ENCODE measurements around the gene STAP1. TPM values are rescaled to one million over a fixed set of nuclear protein-coding genes. Genes with fewer than 3 reads are reported as not detected.

STAP1 gene
- polyA plus RNA-seq, 1 donor (not counting 4 experiments of a cell fraction or from before 2014, with no cell fraction given) = not detected

DNA sequence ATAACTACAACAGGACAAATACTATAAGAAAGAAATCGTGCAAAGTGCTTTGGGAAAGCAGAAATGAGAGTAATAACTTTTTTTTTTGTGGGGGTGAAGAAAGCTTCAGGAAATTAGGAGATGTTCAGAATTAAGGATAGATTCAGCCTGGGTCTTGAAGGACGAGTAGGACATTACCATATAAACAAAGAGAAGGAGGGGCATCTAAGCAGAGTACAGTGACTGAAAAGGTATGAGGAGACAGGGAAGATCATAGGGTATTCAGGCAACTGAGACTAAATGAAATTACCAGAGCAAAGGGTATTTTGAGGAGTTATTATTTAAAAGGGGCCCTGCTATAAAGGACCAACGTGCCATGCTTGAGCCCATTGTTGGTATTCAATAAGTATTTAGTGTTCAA lies 3.1 kb upstream of the STAP1 start:
- Histone ChIP-seq H3K27ac (ENCODE audit: control insufficient read depth, insufficient read depth, low read length) (no peak overlapping the region), H3K27me3 (ENCODE audit: control insufficient read depth, extremely low read depth, insufficient read depth, low read length) (no peaks in the 10 kb centered on the region), H3K9ac (ENCODE audit: control insufficient read depth, extremely low read depth, insufficient read depth, low read length) (no peak overlapping the region), H3K4me2 (ENCODE audit: control insufficient read depth, extremely low read depth, insufficient read depth, low read depth, low read length) (no peak overlapping the region), H3K36me3 (ENCODE audit: control insufficient read depth in 2 of 2, extremely low read depth in 1 of 2, insufficient read depth in 2 of 2, low read length in 2 of 2) (no peaks in the 10 kb centered on the region), H2AFZ (ENCODE audit: control insufficient read depth, low read length) (no peak overlapping the region), H4K20me1 (ENCODE audit: control insufficient read depth, extremely low read depth, insufficient read depth, low read length) (no peaks in the 10 kb centered on the region), H3K79me2 (ENCODE audit: control insufficient read depth, insufficient read depth, low read length) (no peaks in the 10 kb centered on the region), H3K9me1 (ENCODE audit: control insufficient read depth, extremely low read depth, insufficient read depth, low read length) (no peaks in the 10 kb centered on the region), H3K4me3 (ENCODE audit: control insufficient read depth in 2 of 3, extremely low read depth in 1 of 3, insufficient read depth in 2 of 3, low read depth in 1 of 3, low read length in 3 of 3) (no peak overlapping the region), H3K9me3 (ENCODE audit: control insufficient read depth, low read depth, low read length) (no peaks in the 10 kb centered on the region), H3K4me1 (ENCODE audit: control insufficient read depth, extremely low read depth, insufficient read depth, low read length) (no peaks in the 10 kb centered on the region)
- TF ChIP-seq, protein P1, sequence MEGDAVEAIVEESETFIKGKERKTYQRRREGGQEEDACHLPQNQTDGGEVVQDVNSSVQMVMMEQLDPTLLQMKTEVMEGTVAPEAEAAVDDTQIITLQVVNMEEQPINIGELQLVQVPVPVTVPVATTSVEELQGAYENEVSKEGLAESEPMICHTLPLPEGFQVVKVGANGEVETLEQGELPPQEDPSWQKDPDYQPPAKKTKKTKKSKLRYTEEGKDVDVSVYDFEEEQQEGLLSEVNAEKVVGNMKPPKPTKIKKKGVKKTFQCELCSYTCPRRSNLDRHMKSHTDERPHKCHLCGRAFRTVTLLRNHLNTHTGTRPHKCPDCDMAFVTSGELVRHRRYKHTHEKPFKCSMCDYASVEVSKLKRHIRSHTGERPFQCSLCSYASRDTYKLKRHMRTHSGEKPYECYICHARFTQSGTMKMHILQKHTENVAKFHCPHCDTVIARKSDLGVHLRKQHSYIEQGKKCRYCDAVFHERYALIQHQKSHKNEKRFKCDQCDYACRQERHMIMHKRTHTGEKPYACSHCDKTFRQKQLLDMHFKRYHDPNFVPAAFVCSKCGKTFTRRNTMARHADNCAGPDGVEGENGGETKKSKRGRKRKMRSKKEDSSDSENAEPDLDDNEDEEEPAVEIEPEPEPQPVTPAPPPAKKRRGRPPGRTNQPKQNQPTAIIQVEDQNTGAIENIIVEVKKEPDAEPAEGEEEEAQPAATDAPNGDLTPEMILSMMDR (optimal IDR thresholded peaks at IDR 0.05 in 1 of 3, IDR thresholded peaks at IDR 0.05 in 1 of 3, conservative IDR thresholded peaks at IDR 0.05 in 1 of 3; ENCODE audit: extremely low read depth in 1 of 3, insufficient read depth in 2 of 3, low read length in 3 of 3) = no peak
- no peak for TF ChIP-seq EZH2 (IDR thresholded peaks at IDR 0.05; ENCODE audit: low read length)
- DNase-seq (ENCODE audit: low read depth, low spot score) = no peak
- no peak for FAIRE-seq
- dilution Hi-C loops (cut with MboI; ENCODE audit: extremely low pct_ligation_motif_present, low sequenced_read_pairs) = no loop called here

DNA sequence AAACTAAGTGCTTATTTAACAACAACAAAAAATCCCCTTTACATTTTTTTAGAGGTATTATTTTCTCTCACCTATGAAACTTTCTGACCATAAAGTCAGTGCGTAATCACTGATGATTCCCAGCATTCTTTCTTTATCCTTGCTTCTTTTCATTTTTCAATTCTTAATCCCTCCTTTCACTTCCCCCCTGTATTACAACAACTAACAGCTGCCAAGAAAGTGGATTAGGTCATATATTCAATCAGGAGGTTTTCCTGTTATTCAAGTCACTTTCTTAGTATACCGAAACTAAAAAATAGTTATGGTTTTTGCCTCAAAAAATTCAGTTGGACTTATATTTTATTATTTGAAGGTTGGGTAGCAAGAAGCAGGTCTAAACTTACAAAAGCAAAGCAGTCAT lies 2.1 kb upstream of the STAP1 start:
- TF ChIP-seq, protein P1 (optimal IDR thresholded peaks at IDR 0.05 in 1 of 3, IDR thresholded peaks at IDR 0.05 in 1 of 3, conservative IDR thresholded peaks at IDR 0.05 in 1 of 3; ENCODE audit: extremely low read depth in 1 of 3, insufficient read depth in 2 of 3, low read length in 3 of 3) = no peak
- no peak for TF ChIP-seq EZH2 (IDR thresholded peaks at IDR 0.05; ENCODE audit: low read length)
- FAIRE-seq (no peak), DNase-seq (ENCODE audit: low read depth, low spot score) (no peak)
- Histone ChIP-seq H3K9ac (ENCODE audit: control insufficient read depth, extremely low read depth, insufficient read depth, low read length) (no peak overlapping the region), H3K4me2 (ENCODE audit: control insufficient read depth, extremely low read depth, insufficient read depth, low read depth, low read length) (no peak overlapping the region), H3K9me3 (ENCODE audit: control insufficient read depth, low read depth, low read length) (no peaks in the 10 kb centered on the region), H3K4me3 (ENCODE audit: control insufficient read depth in 2 of 3, extremely low read depth in 1 of 3, insufficient read depth in 2 of 3, low read depth in 1 of 3, low read length in 3 of 3) (no peak overlapping the region), H3K79me2 (ENCODE audit: control insufficient read depth, insufficient read depth, low read length) (no peaks in the 10 kb centered on the region), H3K9me1 (ENCODE audit: control insufficient read depth, extremely low read depth, insufficient read depth, low read length) (no peaks in the 10 kb centered on the region), H3K4me1 (ENCODE audit: control insufficient read depth, extremely low read depth, insufficient read depth, low read length) (no peaks in the 10 kb centered on the region), H2AFZ (ENCODE audit: control insufficient read depth, low read length) (no peak overlapping the region), H3K36me3 (ENCODE audit: control insufficient read depth in 2 of 2, extremely low read depth in 1 of 2, insufficient read depth in 2 of 2, low read length in 2 of 2) (no peaks in the 10 kb centered on the region), H3K27ac (ENCODE audit: control insufficient read depth, insufficient read depth, low read length) (no peak overlapping the region), H3K27me3 (ENCODE audit: control insufficient read depth, extremely low read depth, insufficient read depth, low read length) (no peaks in the 10 kb centered on the region), H4K20me1 (ENCODE audit: control insufficient read depth, extremely low read depth, insufficient read depth, low read length) (no peaks in the 10 kb centered on the region)
- dilution Hi-C loops (cut with MboI; ENCODE audit: extremely low pct_ligation_motif_present, low sequenced_read_pairs) = no loop called here
